Activated CD4-positive, alpha-beta T cell treated with anti-CD3 and anti-CD28 coated beads for 36 hours (primary cell): ENCODE data around the gene TP73. TPM values are rescaled to one million over a fixed set of nuclear protein-coding genes. Genes with fewer than 3 reads are reported as not detected.

Experiments
- ATAC-seq: fragments of 200-7000 bp; cut with Tn5 transposase; one replicate; pipeline ENCODE4 v1.10.0; 2021; ENCODE audit warnings: mild to moderate bottlenecking, moderate library complexity
- CTCF ChIA-PET: fragments of 350-600 bp; sonication (Branson Sonifier 250); formaldehyde crosslinking; loops from one replicate; lab custom pipeline; 2021; ENCODE audit warnings: antibody characterized with exemption; lab: Charles Lee
- POLR2A ChIA-PET: fragments of 350-600 bp; sonication (Branson Sonifier 250); formaldehyde crosslinking; loops from one replicate; lab custom pipeline; 2021; ENCODE audit warnings: antibody characterized with exemption, inconsistent platforms; lab: Charles Lee
- DNase-seq: peaks from one replicate; pipeline ENCODE4 v3.0.0-alpha.2; 2020
- H3K27ac Mint-ChIP-seq: one replicate; pipeline ENCODE4 v1.8.0; 2021; ENCODE audit warnings: mixed read lengths
- H3K27me3 Mint-ChIP-seq: one replicate; pipeline ENCODE4 v1.8.0; 2021; ENCODE audit warnings: mixed read lengths
- H3K36me3 Mint-ChIP-seq: one replicate; pipeline ENCODE4 v1.8.0; 2021; ENCODE audit warnings: low read depth, mixed read lengths
- H3K4me1 Mint-ChIP-seq: one replicate; pipeline ENCODE4 v1.8.0; 2021; ENCODE audit warnings: mixed read lengths
- H3K4me3 Mint-ChIP-seq: one replicate; pipeline ENCODE4 v1.8.0; 2021; ENCODE audit warnings: mild to moderate bottlenecking, moderate library complexity, mixed read lengths
- H3K9me3 Mint-ChIP-seq: one replicate; pipeline ENCODE4 v1.8.0; 2021; ENCODE audit warnings: low read depth, mixed read lengths
- intact Hi-C, 2 experiments: fragments of 100-400 bp; cut with DNase I in 1 of 2; cut with micrococcal nuclease in 1 of 2; formaldehyde crosslinking; loops; one replicate each; pipeline versions ENCODE4 v1.14.2 to v1.15.1; 2022 to 2024; cut with DNase I, micrococcal nuclease
- total RNA-seq, 2 experiments: library from RNA; stranded (reverse); gene quantifications; one replicate each; pipeline ENCODE4 v1.2.3, GENCODE V29; 2021

The TP73 gene
- total RNA-seq, 2 experiments from 2014 or later = 0.32 to 0.40 TPM

DNA sequence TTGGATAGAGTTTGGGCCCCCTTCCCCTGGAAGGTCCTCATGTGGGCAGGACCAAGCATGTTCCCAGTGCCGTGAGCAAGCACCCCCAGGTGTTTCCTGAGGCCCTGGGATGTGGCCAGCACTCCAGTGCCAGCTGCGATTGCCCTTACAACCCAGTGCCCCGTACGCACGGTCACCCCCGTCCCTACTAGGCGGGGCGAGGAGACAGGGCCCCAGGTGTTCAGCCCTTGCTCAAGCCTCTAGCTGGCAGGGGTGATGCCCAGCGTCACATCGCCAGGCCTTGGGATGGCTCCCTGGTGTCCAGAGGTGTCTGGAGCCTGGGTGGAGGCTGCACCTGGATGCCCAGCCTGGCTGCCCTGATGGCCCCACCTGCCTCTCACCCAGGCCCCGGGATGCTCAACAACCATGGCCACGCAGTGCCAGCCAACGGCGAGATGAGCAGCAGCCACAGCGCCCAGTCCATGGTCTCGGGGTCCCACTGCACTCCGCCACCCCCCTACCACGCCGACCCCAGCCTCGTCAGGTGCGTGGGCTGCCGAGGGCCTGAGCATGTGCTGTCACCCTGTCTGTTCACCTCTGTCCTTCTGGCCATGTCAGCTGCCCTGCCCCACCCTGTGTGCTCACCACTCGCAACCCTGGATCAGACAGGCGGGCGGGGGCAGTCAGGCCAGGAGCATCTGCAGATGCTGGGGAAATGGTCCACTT lies 78.4 kb downstream of the TP73 start:
- DNase-seq (no peak), ATAC-seq (no peak)
- CTCF ChIA-PET = no interaction called here
- no peaks in the 10 kb centered on the region for H3K36me3 Mint-ChIP-seq
- POLR2A ChIA-PET = no interaction called here
- no peaks in the 10 kb centered on the region for H3K4me1 Mint-ChIP-seq
- H3K9me3 Mint-ChIP-seq = no peaks in the 10 kb centered on the region
- H3K4me3 Mint-ChIP-seq = no peak overlapping the region
- no peak overlapping the region for H3K27ac Mint-ChIP-seq
- peaks cover 2% of the 10 kb centered on the region for H3K27me3 Mint-ChIP-seq
- intact Hi-C loops = no loop called here

DNA sequence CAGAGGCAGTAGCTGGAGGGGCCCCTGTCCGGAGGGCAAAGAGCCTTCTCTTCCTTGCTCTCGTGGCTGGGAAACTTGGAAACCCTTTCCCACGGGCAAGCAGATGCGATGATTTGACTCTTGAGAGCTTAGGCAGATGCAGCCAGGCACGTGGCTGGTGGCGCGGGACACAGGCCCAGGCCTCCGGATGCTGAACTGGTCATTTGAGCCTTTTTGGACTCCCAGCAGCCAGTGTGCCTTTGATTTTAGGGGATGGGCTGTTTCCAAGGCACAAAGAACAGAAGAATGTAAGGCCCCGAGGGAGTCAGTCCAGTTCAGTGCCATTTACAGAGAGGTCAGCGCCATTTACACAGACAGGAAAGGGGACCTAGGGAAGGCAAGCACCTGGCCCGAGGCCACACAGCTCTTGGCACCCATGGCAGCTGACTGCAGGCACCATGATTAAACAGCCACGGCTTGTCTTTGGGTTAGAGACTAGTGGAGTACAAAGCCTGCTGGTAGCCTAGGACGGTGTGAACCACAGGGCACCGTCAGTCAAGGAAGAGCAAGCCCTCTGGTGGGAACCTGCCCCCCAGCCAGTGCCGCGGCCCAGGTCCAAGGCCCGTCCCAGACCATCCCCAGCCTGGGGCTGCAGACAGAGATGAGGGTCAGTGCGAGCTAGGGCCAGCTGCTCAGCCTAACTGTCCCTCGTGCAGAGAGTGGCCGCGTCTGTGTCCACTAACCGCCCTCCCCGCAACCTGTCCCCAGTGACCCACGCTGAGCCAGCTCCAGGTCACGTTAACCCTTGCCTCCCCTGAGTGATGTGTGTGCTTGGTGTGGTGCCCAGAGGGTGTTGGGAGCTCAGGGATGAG lies 79.5 kb downstream of the TP73 start:
- no peaks in the 10 kb centered on the region for H3K9me3 Mint-ChIP-seq
- POLR2A ChIA-PET = no interaction called here
- H3K4me3 Mint-ChIP-seq = no peak overlapping the region
- peaks cover 3% of the 10 kb centered on the region for H3K36me3 Mint-ChIP-seq
- intact Hi-C loops = no loop called here
- CTCF ChIA-PET = no interaction called here
- ATAC-seq (no peak), DNase-seq (no peak)
- H3K27ac Mint-ChIP-seq = no peak overlapping the region
- H3K4me1 Mint-ChIP-seq = no peaks in the 10 kb centered on the region
- H3K27me3 Mint-ChIP-seq = peaks cover under 1% of the 10 kb centered on the region

DNA sequence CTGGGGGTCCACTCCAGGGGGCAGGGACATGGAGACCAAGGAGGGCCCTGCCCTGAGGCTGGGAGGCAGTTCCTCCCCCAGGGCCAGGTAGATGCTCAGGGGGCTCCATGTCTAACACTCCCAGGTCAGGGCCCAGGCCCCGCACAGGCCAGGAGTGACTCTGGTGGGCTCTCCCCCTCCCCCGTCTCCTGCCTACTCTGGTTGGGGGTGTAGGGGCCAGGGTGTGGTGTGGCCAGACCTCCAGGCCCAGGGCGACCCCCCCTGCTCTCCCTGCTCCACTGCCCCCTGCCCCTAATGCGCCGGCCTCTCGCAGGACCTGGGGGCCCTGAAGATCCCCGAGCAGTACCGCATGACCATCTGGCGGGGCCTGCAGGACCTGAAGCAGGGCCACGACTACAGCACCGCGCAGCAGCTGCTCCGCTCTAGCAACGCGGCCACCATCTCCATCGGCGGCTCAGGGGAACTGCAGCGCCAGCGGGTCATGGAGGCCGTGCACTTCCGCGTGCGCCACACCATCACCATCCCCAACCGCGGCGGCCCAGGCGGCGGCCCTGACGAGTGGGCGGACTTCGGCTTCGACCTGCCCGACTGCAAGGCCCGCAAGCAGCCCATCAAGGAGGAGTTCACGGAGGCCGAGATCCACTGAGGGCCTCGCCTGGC lies 80.2 kb downstream of the TP73 start:
- peaks cover 3% of the 10 kb centered on the region for H3K36me3 Mint-ChIP-seq
- no peaks in the 10 kb centered on the region for H3K27me3 Mint-ChIP-seq
- H3K4me1 Mint-ChIP-seq = no peaks in the 10 kb centered on the region
- no peaks in the 10 kb centered on the region for H3K9me3 Mint-ChIP-seq
- CTCF ChIA-PET = no interaction called here
- intact Hi-C loops = no loop called here
- no peak for ATAC-seq
- DNase-seq = peak; percentile 21
- no peak overlapping the region for H3K4me3 Mint-ChIP-seq
- no peak overlapping the region for H3K27ac Mint-ChIP-seq
- POLR2A ChIA-PET = no interaction called here

DNA sequence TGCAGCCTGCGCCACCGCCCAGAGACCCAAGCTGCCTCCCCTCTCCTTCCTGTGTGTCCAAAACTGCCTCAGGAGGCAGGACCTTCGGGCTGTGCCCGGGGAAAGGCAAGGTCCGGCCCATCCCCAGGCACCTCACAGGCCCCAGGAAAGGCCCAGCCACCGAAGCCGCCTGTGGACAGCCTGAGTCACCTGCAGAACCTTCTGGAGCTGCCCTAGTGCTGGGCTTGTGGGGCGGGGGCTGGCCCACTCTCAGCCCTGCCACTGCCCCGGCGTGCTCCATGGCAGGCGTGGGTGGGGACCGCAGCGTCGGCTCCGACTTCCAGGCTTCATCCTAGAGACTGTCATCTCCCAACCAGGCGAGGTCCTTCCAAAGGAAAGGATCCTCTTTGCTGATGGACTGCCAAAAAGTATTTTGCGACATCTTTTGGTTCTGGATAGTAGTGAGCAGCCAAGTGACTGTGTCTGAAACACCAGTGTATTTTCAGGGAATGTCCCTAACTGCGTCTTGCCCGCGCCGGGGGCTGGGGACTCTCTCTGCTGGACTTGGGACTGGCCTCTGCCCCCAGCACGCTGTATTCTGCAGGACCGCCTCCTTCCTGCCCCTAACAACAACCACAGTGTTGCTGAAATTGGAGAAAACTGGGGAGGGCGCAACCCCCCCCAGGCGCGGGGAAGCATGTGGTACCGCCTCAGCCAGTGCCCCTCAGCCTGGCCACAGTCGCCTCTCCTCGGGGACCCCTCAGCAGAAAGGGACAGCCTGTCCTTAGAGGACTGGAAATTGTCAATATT lies 81.0 kb downstream of the TP73 start:
- POLR2A ChIA-PET = no interaction called here
- H3K4me1 Mint-ChIP-seq = no peaks in the 10 kb centered on the region
- no peak overlapping the region for H3K27ac Mint-ChIP-seq
- DNase-seq = no peak
- intact Hi-C loops = no loop called here
- CTCF ChIA-PET = no interaction called here
- H3K36me3 Mint-ChIP-seq = peaks cover 3% of the 10 kb centered on the region
- H3K27me3 Mint-ChIP-seq = no peaks in the 10 kb centered on the region
- no peak overlapping the region for H3K4me3 Mint-ChIP-seq
- no peaks in the 10 kb centered on the region for H3K9me3 Mint-ChIP-seq
- ATAC-seq = no peak

DNA sequence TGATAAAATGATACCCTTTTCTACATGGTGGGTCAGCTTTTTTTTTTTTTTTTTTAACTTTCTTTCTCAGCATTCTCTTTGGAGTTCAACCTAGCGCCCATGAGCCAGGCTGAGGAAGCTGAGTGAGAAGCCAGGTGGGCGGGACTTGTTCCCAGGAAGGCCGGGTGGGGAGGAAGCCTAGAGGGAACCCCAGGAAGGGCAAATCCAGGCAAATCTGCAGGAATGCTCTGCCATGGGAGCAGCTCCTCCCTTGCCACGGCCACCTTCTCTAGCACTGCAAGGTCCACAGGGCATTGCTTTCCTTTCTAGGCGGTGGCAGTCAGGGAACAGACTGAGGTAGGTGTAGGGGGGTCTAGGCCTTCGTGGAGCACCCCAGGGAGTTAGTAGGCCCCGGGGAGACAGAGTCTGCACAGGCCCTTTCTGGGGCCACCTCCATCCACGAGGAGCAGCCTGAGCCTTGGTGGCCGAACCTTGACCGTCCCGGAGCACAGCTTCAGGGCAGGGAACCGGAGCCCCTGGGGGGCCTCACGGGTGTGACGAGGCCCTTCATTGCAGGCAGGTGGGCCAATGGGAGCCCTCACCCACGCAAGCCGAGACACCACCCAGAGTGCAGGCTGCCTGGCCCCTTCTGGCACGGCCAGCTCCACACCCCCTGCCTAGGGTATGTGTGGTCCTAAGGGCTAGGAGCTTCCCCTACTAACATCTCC lies 81.7 kb downstream of the TP73 start:
- ChIA-PET POLR2A (no interaction called here), CTCF (interaction anchor here (1.2 kb wide), 1 partner anchor 10 kb away, joined by 4 read pairs; no protein-coding TSS in a partner anchor)
- Mint-ChIP-seq H3K36me3 (peaks cover 3% of the 10 kb centered on the region), H3K4me1 (no peaks in the 10 kb centered on the region), H3K4me3 (no peak overlapping the region), H3K9me3 (no peaks in the 10 kb centered on the region), H3K27me3 (no peaks in the 10 kb centered on the region), H3K27ac (no peak overlapping the region)
- intact Hi-C loops = no loop called here
- DNase-seq (no peak), ATAC-seq (no peak)

DNA sequence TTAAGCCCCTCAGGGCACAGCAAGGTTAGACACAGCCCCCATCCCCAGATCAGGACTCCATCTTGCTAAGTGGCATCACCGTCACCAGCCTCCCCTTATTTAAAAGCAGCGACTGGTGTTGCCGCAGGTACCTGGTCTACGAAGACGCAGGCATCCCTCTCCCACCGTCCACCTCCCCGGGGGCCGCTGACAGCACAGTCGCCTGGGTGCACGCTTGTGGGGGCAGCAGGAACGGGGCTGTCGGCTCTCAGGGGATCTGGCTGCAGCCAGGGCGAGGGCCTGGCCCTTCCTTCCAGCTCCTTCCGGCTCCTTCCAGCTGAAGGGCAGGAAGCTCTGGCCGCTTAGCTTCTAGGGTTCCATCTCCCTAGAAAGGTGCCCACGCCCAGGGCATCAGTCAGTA lies 82.3 kb downstream of the TP73 start:
- DNase-seq (no peak), ATAC-seq (no peak)
- Mint-ChIP-seq H3K4me3 (no peak overlapping the region), H3K4me1 (no peaks in the 10 kb centered on the region), H3K27me3 (no peaks in the 10 kb centered on the region), H3K27ac (no peak overlapping the region), H3K9me3 (no peaks in the 10 kb centered on the region), H3K36me3 (peaks cover 3% of the 10 kb centered on the region)
- intact Hi-C loops = no loop called here
- POLR2A ChIA-PET = no interaction called here
- CTCF ChIA-PET = interaction anchor here (1.2 kb wide), 1 partner anchor 10 kb away, joined by 4 read pairs; no protein-coding TSS in a partner anchor

DNA sequence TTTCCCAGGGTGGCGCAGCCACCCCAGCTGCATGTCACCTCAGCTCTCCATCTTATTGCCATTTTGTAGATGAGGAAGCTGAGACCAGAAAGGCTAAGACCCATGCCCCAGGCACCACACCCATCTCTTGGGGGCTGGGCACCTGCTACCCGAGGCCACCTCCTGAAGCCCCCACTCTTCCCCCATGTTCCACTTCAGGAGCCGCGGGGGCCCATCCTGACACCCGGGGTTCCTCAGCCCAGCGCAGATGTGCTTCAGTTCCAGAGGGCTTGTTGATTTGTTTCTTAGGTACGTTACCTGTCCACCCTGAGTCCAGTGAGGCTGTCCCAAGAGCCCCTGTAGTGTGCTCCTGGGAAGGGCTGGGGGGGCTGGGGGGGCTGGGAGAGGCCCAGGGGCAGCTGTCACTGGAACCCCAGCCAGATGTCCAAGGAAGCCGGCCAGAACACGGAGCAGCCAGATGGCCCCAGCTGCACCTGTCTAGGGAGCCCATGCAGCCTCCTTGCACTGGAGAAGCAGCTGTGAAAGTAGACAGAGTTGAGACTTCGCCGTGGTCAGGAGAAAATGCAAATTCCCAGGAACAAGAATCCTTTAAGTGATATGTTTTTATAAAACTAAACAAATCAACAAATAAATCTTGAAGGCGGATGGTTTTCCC lies 82.8 kb downstream of the TP73 start:
- ChIA-PET CTCF (interaction anchor here (1.2 kb wide), 1 partner anchor 11 kb away, joined by 4 read pairs; no protein-coding TSS in a partner anchor), POLR2A (no interaction called here)
- intact Hi-C loops = no loop called here
- peaks cover 3% of the 10 kb centered on the region for H3K36me3 Mint-ChIP-seq
- H3K27me3 Mint-ChIP-seq = no peaks in the 10 kb centered on the region
- no peak overlapping the region for H3K4me3 Mint-ChIP-seq
- H3K27ac Mint-ChIP-seq = no peak overlapping the region
- H3K4me1 Mint-ChIP-seq = no peaks in the 10 kb centered on the region
- DNase-seq (no peak), ATAC-seq (no peak)
- no peaks in the 10 kb centered on the region for H3K9me3 Mint-ChIP-seq

DNA sequence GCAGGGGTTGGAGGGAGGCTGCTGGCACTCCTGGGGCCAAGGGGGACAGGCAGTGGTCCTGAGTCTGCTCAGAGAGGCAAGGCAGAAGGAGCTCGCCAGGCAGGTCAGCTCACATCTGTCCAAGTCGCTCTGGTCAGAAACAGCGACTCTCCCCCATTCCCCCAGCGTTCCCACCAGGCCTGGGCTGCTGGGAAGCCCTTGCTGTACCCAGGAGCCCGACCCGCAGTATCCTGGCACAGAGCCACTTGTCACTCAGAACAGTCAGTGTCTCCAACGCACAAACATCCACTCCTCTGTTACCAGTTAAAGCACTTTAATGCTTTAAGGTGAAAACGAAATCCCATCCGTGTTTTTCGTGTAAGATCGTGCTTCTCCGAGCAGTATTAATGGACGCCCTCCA lies 83.4 kb downstream of the TP73 start:
- Mint-ChIP-seq H3K27me3 (no peaks in the 10 kb centered on the region), H3K36me3 (peaks cover 3% of the 10 kb centered on the region), H3K4me3 (no peak overlapping the region), H3K4me1 (no peaks in the 10 kb centered on the region), H3K9me3 (no peaks in the 10 kb centered on the region), H3K27ac (no peak overlapping the region)
- ChIA-PET CTCF (interaction anchor here (0.9 kb wide), 1 partner anchor 24 kb away, joined by 4 read pairs; no protein-coding TSS in a partner anchor), POLR2A (no interaction called here)
- no peak for DNase-seq
- intact Hi-C loops = no loop called here
- ATAC-seq = no peak

DNA sequence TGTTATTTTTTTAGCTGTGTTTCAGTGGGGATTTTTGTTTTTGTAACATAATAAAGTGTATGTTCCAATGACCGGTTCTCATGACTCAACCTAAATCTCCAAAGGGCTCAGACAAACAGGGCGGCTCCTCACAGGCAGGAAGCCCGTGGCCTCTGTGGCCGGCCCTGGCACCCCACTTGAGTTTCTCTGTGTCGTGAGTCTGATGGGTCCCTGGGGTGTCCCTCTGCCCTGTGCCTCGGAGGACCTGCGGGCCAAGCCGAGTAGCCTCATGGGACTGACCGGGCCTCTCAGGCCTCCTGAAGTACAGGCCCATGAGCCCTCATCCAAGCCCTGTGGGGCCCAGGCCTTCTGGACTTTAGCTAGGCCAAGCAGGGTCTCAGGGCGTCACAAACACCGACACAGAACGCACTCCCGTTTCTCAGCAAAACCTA lies 83.8 kb downstream of the TP73 start:
- Mint-ChIP-seq H3K4me1 (no peaks in the 10 kb centered on the region), H3K36me3 (peaks cover 3% of the 10 kb centered on the region), H3K27me3 (no peaks in the 10 kb centered on the region), H3K9me3 (no peaks in the 10 kb centered on the region), H3K4me3 (no peak overlapping the region), H3K27ac (no peak overlapping the region)
- no peak for ATAC-seq
- no peak for DNase-seq
- POLR2A ChIA-PET = no interaction called here
- intact Hi-C loops = no loop called here
- CTCF ChIA-PET = interaction anchor here (0.6 to 0.9 kb wide), 2 partner anchors 23 to 155 kb away, joined by 3 to 4 read pairs; no protein-coding TSS in a partner anchor

DNA sequence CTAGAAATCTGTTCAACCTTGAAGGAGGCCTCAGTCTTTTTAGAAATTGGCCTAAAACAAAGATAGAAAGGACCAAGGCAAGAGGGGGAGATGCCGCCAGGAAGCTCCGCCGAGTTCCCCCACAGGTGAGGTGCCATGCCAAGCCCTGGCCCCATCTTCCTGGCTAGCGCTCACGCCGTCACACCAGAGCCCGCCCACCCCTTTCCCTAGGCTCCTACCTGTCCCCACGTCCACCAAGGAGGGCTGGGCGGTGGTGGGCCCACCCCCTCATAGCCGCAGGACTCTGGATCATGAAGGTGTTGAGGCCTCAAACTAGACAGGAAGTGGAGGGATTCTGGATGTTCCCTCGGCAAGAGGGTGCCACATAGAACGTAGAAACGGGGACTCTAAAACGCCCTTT lies 84.4 kb downstream of the TP73 start:
- Mint-ChIP-seq H3K27me3 (no peaks in the 10 kb centered on the region), H3K4me1 (no peaks in the 10 kb centered on the region), H3K36me3 (peaks cover 6% of the 10 kb centered on the region), H3K4me3 (no peak overlapping the region), H3K9me3 (no peaks in the 10 kb centered on the region), H3K27ac (no peak overlapping the region)
- no peak for DNase-seq
- intact Hi-C loops = no loop called here
- CTCF ChIA-PET = interaction anchor here (0.6 kb wide), 1 partner anchor 154 kb away, joined by 3 read pairs; no protein-coding TSS in a partner anchor
- POLR2A ChIA-PET = no interaction called here
- no peak for ATAC-seq
